Duodenal mucosa (tissue), 2 donors: Measurements from ENCODE around the gene ZCCHC24.
A peak's percentile ranks its signal among the peaks of the same experiment; 100 is the strongest.

Experiments
- H3K27ac ChIP-seq: one replicate; pipeline ENCODE4 v1.7.0; 2013; ENCODE audit warnings: low read depth, low read length
- H3K27me3 ChIP-seq, 2 donors: one replicate each; pipeline ENCODE4 v1.7.0; 2013; ENCODE audit warnings: low read length in 2 of 2, control low read depth in 1 of 2; ENCODE audit not compliant: insufficient read depth in 2 of 2, control insufficient read depth in 1 of 2
- H3K36me3 ChIP-seq, 2 donors: one replicate each; pipeline ENCODE4 v1.7.0; 2013; ENCODE audit warnings: low read length in 2 of 2, control low read depth in 1 of 2; ENCODE audit not compliant: insufficient read depth in 2 of 2, control insufficient read depth in 1 of 2
- H3K4me1 ChIP-seq, 2 donors: one replicate each; pipeline ENCODE4 v1.7.0; 2013; ENCODE audit warnings: low read length in 2 of 2, control low read depth in 1 of 2; ENCODE audit not compliant: insufficient read depth in 2 of 2, control insufficient read depth in 1 of 2
- H3K4me3 ChIP-seq, 2 donors: one replicate each; pipeline ENCODE4 v1.7.0; 2013; ENCODE audit warnings: low read length in 2 of 2, low read depth in 1 of 2
- H3K9ac ChIP-seq, 2 donors: one replicate each; pipeline ENCODE4 v1.7.0; 2013; ENCODE audit warnings: low read length in 2 of 2, low read depth in 1 of 2
- H3K9me3 ChIP-seq, 2 donors: one replicate each; pipeline ENCODE4 v1.7.0; 2013; ENCODE audit warnings: low read length in 2 of 2, control low read depth in 1 of 2; ENCODE audit not compliant: control insufficient read depth in 1 of 2

Gene ZCCHC24

GRCh38 chr10:79347894-79348639 is 97.4 kb downstream of the ZCCHC24 start:
- H3K4me1 ChIP-seq, result peaks cover 25 to 33% of the 10 kb centered on the region in 2 donors

GRCh38 chr10:79347226-79347893 is 98.1 kb downstream of the ZCCHC24 start, which contains the start of gene PPIF:
Gene PPIF (plus strand): TSS chr10:79347469. CDS start chr10:79347549, 80 bp downstream.
- H3K27me3 ChIP-seq, result no peaks in the 10 kb centered on the region
- no peaks in the 10 kb centered on the region for H3K9me3 ChIP-seq
- H3K4me1 ChIP-seq, result peaks cover 26 to 34% of the 10 kb centered on the region in 2 donors
- peak within 1 kb of the TSS; percentile 60 to 73 for H3K9ac ChIP-seq
- H3K27ac ChIP-seq, result peak within 1 kb of the TSS; percentile 84
- H3K4me3 ChIP-seq, result peak within 1 kb of the TSS; percentile 72 to 77
- peaks cover 29 to 32% of the 10 kb centered on the region in 2 donors for H3K36me3 ChIP-seq

More at GRCh38 chr10:79347894-79348639, 97.4 kb downstream of the ZCCHC24 start:
- H3K4me3 ChIP-seq, result peak overlapping the region; percentile 72 to 77
- H3K9ac ChIP-seq, result peak overlapping the region; percentile 60 to 73
- H3K36me3 ChIP-seq, result peaks cover 33 to 38% of the 10 kb centered on the region in 2 donors
- no peaks in the 10 kb centered on the region for H3K9me3 ChIP-seq
- H3K27me3 ChIP-seq, result no peaks in the 10 kb centered on the region
- peak overlapping the region; percentile 84 for H3K27ac ChIP-seq

- Histone ChIP-seq H3K27ac (no peak overlapping the region), H3K27me3 (no peaks in the 10 kb centered on the region), H3K9me3 (no peaks in the 10 kb centered on the region), H3K4me3 (no peak overlapping the region), H3K4me1 (peaks cover 26 to 34% of the 10 kb centered on the region in 2 donors), H3K36me3 (peaks cover 23 to 24% of the 10 kb centered on the region in 2 donors), H3K9ac (no peak overlapping the region)
These were observed 98.8 kb downstream of the ZCCHC24 start for GRCh38 chr10:79346388-79347225.

- Histone ChIP-seq H3K36me3 (peaks cover 19 to 22% of the 10 kb centered on the region in 2 donors), H3K9ac (no peak overlapping the region)
These were observed 99.4 kb downstream of the ZCCHC24 start for GRCh38 chr10:79346012-79346340.

GRCh38 chr10:79345241-79346011 is 100.0 kb downstream of the ZCCHC24 start:
- Histone ChIP-seq H3K9me3 (no peaks in the 10 kb centered on the region), H3K4me3 (no peak overlapping the region), H3K4me1 (peaks cover 26 to 34% of the 10 kb centered on the region in 2 donors), H3K27me3 (no peaks in the 10 kb centered on the region), H3K27ac (no peak overlapping the region), H3K9ac (no peak overlapping the region), H3K36me3 (peaks cover 13 to 16% of the 10 kb centered on the region in 2 donors)

More at GRCh38 chr10:79346012-79346340, 99.4 kb downstream of the ZCCHC24 start:
- Histone ChIP-seq H3K4me1 (peaks cover 26 to 34% of the 10 kb centered on the region in 2 donors), H3K9me3 (no peaks in the 10 kb centered on the region), H3K27ac (no peak overlapping the region), H3K27me3 (no peaks in the 10 kb centered on the region), H3K4me3 (no peak overlapping the region)

- no peak overlapping the region for H3K27ac ChIP-seq
- no peak overlapping the region for H3K9ac ChIP-seq
- no peak overlapping the region for H3K4me3 ChIP-seq
- no peaks in the 10 kb centered on the region for H3K27me3 ChIP-seq
- peaks cover 6 to 9% of the 10 kb centered on the region in 2 donors for H3K36me3 ChIP-seq
- no peaks in the 10 kb centered on the region for H3K9me3 ChIP-seq
- peaks cover 25 to 34% of the 10 kb centered on the region in 2 donors for H3K4me1 ChIP-seq
These were observed 100.8 kb downstream of the ZCCHC24 start for GRCh38 chr10:79344502-79345195.

- Histone ChIP-seq H3K27ac (no peak overlapping the region), H3K27me3 (no peaks in the 10 kb centered on the region), H3K36me3 (no peaks in the 10 kb centered on the region), H3K4me1 (peaks cover 8 to 20% of the 10 kb centered on the region in 2 donors), H3K4me3 (no peak overlapping the region), H3K9ac (no peak overlapping the region), H3K9me3 (no peaks in the 10 kb centered on the region)
These were observed 102.4 kb downstream of the ZCCHC24 start for GRCh38 chr10:79342811-79343561.

GRCh38 chr10:79342295-79342761 is 103.1 kb downstream of the ZCCHC24 start:
- H3K27me3 ChIP-seq, result no peaks in the 10 kb centered on the region
- H3K27ac ChIP-seq, result no peak overlapping the region
- no peaks in the 10 kb centered on the region for H3K36me3 ChIP-seq
- H3K9ac ChIP-seq, result no peak overlapping the region
- no peak overlapping the region for H3K4me3 ChIP-seq
- H3K4me1 ChIP-seq, result peaks cover 8 to 20% of the 10 kb centered on the region in 2 donors
- no peaks in the 10 kb centered on the region for H3K9me3 ChIP-seq
